Measurements from ENCODE around the gene CDH22. TPM values are rescaled to one million over a fixed set of nuclear protein-coding genes. Genes with fewer than 3 reads are reported as not detected.

The CDH22 gene
- total and polyA plus RNA-seq, 12 donors = 0.04 to 11.0 (median 0.64) TPM

GRCh38 chr20:46211331-46211722, 97.0 kb downstream of the CDH22 start:
- ATAC-seq = no peak
- intact Hi-C loops (cut with DNase I) = no loop called here

GRCh38 chr20:46210672-46211330, 97.5 kb downstream of the CDH22 start:
- H3K36me3 ChIP-seq = no peaks in the 10 kb centered on the region
- H3K4me3 ChIP-seq = no peak overlapping the region
- no peak for TF ChIP-seq CTCF (IDR thresholded peaks at IDR 0.05)
- H3K9me3 ChIP-seq = no peaks in the 10 kb centered on the region
- no peak overlapping the region for H3K27ac ChIP-seq
- peaks cover 0 to 28% (median 14%) of the 10 kb centered on the region in 9 donors for H3K4me1 ChIP-seq
- DNase-seq = no peak
- 48% methylated on average over 18 of the region's 18 CpGs for WGBS, 2 donors
- intact Hi-C loops (cut with DNase I) = no loop called here
- H3K27me3 ChIP-seq = peaks cover 0 to 59% (median 49%) of the 10 kb centered on the region in 7 donors
- ATAC-seq = no peak

More at GRCh38 chr20:46211331-46211722, 97.0 kb downstream of the CDH22 start:
- peaks cover 0 to 29% (median 14%) of the 10 kb centered on the region in 9 donors for H3K4me1 ChIP-seq
- no peak for DNase-seq
- no peak for TF ChIP-seq CTCF (IDR thresholded peaks at IDR 0.05)
- no peak overlapping the region for H3K4me3 ChIP-seq
- H3K27me3 ChIP-seq = peaks cover 0 to 59% (median 49%) of the 10 kb centered on the region in 7 donors
- no peaks in the 10 kb centered on the region for H3K9me3 ChIP-seq
- H3K36me3 ChIP-seq = no peaks in the 10 kb centered on the region
- no peak overlapping the region for H3K27ac ChIP-seq
- WGBS, 2 donors = 43 to 44% methylated on average over 8 of the region's 8 CpGs

- Histone ChIP-seq H3K4me1 (peaks cover 0 to 35% (median 14%) of the 10 kb centered on the region in 9 donors), H3K27me3 (peaks cover 0 to 55% (median 49%) of the 10 kb centered on the region in 7 donors), H3K27ac (no peak overlapping the region), H3K9me3 (no peaks in the 10 kb centered on the region), H3K4me3 (no peak overlapping the region), H3K36me3 (no peaks in the 10 kb centered on the region)
- no peak for DNase-seq
- WGBS, 2 donors = 38 to 43% methylated on average over 63 of the region's 63 CpGs
- no peak for ATAC-seq
- TF ChIP-seq CTCF (IDR thresholded peaks at IDR 0.05) = no peak
- intact Hi-C loops (cut with DNase I) = no loop called here
Measured at GRCh38 chr20:46209930-46210671, 98.2 kb downstream of the CDH22 start.

GRCh38 chr20:46207793-46208192, 100.5 kb downstream of the CDH22 start:
- Histone ChIP-seq H3K9me3 (no peaks in the 10 kb centered on the region), H3K4me1 (peaks cover 0 to 49% (median 14%) of the 10 kb centered on the region in 9 donors), H3K27ac (peak overlapping the region in 4 of 10 donors; percentile 24 to 62 (median 52)), H3K36me3 (no peaks in the 10 kb centered on the region), H3K4me3 (no peak overlapping the region), H3K27me3 (peaks cover 0 to 62% (median 56%) of the 10 kb centered on the region in 7 donors)
- intact Hi-C loops (cut with DNase I) = no loop called here
- no peak for TF ChIP-seq CTCF (IDR thresholded peaks at IDR 0.05)
- DNase-seq = no peak
- ATAC-seq = peak in 2 of 8 donors; percentile 18 to 25
- WGBS, 2 donors = 56 to 71% methylated on average over 2 of the region's 2 CpGs

All from heart right ventricle (tissue), 16 donors.